Measurements from ENCODE around the gene CCL24.
"Not testable (repeated sequence)": the region's sequence is repeated elsewhere in the genome, so short reads cannot be mapped to it uniquely, and the experiment has no call there.

The CCL24 gene

GRCh38 chr7:75773958-75774357, 39.6 kb downstream of the CCL24 start:
- H3K4me3 ChIP-seq (ENCODE audit: low read depth, low read length); H3K36me3 ChIP-seq (ENCODE audit: control insufficient read depth, insufficient read depth, low read length); H3K9me3 ChIP-seq (ENCODE audit: control insufficient read depth, insufficient read depth, low read length); H3K9ac ChIP-seq (ENCODE audit: low read depth, low read length); H3K4me1 ChIP-seq (ENCODE audit: control insufficient read depth, insufficient read depth, low read length); H3K27me3 ChIP-seq (ENCODE audit: control insufficient read depth, insufficient read depth, low read length): not testable (repeated sequence)

GRCh38 chr7:75772081-75773077, 41.2 kb downstream of the CCL24 start, which contains the start of gene CCL26:
CCL26 (minus strand) TSS chr7:75772211; CDS start chr7:75772176, 35 bp downstream.
- Histone ChIP-seq H3K9me3 (ENCODE audit: control insufficient read depth, insufficient read depth, low read length) (no peaks in the 10 kb centered on the region), H3K9ac (ENCODE audit: low read depth, low read length) (no peak within 1 kb of the TSS), H3K36me3 (ENCODE audit: control insufficient read depth, insufficient read depth, low read length) (no peaks in the 10 kb centered on the region), H3K27me3 (ENCODE audit: control insufficient read depth, insufficient read depth, low read length) (no peaks in the 10 kb centered on the region), H3K4me1 (ENCODE audit: control insufficient read depth, insufficient read depth, low read length) (peaks cover 2% of the 10 kb centered on the region), H3K4me3 (ENCODE audit: low read depth, low read length) (no peak within 1 kb of the TSS)

GRCh38 chr7:75771224-75771623, 42.4 kb downstream of the CCL24 start:
- Histone ChIP-seq H3K9ac (ENCODE audit: low read depth, low read length) (no peak overlapping the region), H3K36me3 (ENCODE audit: control insufficient read depth, insufficient read depth, low read length) (no peaks in the 10 kb centered on the region), H3K27me3 (ENCODE audit: control insufficient read depth, insufficient read depth, low read length) (no peaks in the 10 kb centered on the region), H3K9me3 (ENCODE audit: control insufficient read depth, insufficient read depth, low read length) (no peaks in the 10 kb centered on the region), H3K4me1 (ENCODE audit: control insufficient read depth, insufficient read depth, low read length) (peaks cover 2% of the 10 kb centered on the region), H3K4me3 (ENCODE audit: low read depth, low read length) (no peak overlapping the region)

- H3K9me3 ChIP-seq (ENCODE audit: control insufficient read depth, insufficient read depth, low read length) = no peaks in the 10 kb centered on the region
- H3K4me3 ChIP-seq (ENCODE audit: low read depth, low read length) = no peak overlapping the region
- no peaks in the 10 kb centered on the region for H3K4me1 ChIP-seq (ENCODE audit: control insufficient read depth, insufficient read depth, low read length)
- H3K27me3 ChIP-seq (ENCODE audit: control insufficient read depth, insufficient read depth, low read length) = no peaks in the 10 kb centered on the region
- H3K9ac ChIP-seq (ENCODE audit: low read depth, low read length) = no peak overlapping the region
- no peaks in the 10 kb centered on the region for H3K36me3 ChIP-seq (ENCODE audit: control insufficient read depth, insufficient read depth, low read length)
Observed at GRCh38 chr7:75762350-75762917, 51.2 kb downstream of the CCL24 start.

GRCh38 chr7:75761801-75762200, 51.8 kb downstream of the CCL24 start:
- H3K9me3 ChIP-seq (ENCODE audit: control insufficient read depth, insufficient read depth, low read length); H3K4me3 ChIP-seq (ENCODE audit: low read depth, low read length); H3K9ac ChIP-seq (ENCODE audit: low read depth, low read length); H3K27me3 ChIP-seq (ENCODE audit: control insufficient read depth, insufficient read depth, low read length); H3K36me3 ChIP-seq (ENCODE audit: control insufficient read depth, insufficient read depth, low read length); H3K4me1 ChIP-seq (ENCODE audit: control insufficient read depth, insufficient read depth, low read length): not testable (repeated sequence)
